Measurements from ENCODE around the gene ACLY.

The ACLY gene

DNA sequence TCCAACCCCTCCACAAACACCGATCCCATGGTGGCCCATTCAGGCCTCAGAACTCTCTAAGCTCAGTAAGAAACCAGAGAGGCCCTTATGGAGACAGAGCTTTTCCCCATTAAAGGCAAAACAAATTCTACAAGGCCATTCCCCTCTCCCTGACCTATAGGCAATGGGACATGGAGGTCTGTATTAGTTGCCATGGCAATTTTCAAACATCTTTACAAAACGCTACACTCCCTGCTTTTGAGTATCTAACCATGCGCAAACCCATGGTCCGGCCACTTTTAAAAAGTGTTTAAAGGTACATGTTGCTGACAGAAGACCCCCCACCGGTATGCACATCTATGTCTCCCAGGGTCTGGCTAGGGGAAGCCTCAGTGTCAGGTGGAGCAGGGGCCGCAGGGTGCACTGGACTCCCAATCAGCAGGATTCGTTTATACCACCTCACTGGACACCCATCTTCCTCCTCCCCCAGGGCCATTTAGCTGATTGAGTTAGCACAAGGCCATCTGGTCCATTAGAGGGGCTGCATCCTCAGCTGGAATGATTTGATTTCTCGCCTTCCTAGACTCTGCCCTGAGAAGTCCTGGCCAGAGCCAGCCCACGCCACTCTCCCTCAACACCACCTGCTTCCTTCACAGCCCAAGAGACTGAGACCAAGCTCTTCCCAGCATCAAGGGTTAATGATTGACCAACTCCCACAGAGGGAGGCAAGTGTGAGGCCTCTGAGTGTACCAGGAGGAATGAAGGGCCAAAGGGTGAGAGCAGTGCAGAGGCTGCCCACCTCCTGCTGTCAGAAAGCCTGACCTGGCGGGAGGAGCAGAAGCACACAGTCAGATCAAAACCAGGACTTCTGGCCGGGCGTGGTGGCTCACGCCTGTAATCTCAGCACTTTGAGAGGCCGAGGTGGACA, 10.9 kb downstream of the ACLY start:
- DNase-seq: no peak
- Mint-ChIP-seq H3K27ac (no peak overlapping the region), H3K27me3 (no peaks in the 10 kb centered on the region), H3K4me3 (no peak overlapping the region), H3K4me1 (no peaks in the 10 kb centered on the region), H3K36me3 (ENCODE audit: low read depth) (peaks cover 60% of the 10 kb centered on the region), H3K9me3 (no peaks in the 10 kb centered on the region)
- ATAC-seq: no peak

DNA sequence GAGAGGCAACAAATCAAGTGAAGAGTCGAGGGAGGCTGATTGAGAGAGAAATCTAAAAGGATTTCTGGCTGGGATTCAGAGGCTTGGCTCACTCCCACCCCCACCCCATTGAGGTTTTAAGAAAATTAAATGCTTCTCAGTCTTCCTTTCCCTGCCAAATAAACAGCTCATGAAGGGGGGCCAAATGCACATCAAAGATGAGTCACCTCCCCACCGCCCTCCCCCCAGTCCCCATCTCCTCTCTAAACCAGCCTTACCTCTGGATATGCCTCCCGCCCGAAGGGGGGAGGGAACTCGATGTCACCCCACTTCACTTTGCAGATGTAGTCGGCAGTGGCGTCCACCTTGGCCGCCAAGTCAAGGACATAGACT, 11.6 kb downstream of the ACLY start:
- ATAC-seq (no peak), DNase-seq (no peak)
- Mint-ChIP-seq H3K27me3 (no peaks in the 10 kb centered on the region), H3K36me3 (ENCODE audit: low read depth) (peaks cover 54% of the 10 kb centered on the region), H3K4me3 (no peak overlapping the region), H3K4me1 (no peaks in the 10 kb centered on the region), H3K27ac (no peak overlapping the region), H3K9me3 (no peaks in the 10 kb centered on the region)

DNA sequence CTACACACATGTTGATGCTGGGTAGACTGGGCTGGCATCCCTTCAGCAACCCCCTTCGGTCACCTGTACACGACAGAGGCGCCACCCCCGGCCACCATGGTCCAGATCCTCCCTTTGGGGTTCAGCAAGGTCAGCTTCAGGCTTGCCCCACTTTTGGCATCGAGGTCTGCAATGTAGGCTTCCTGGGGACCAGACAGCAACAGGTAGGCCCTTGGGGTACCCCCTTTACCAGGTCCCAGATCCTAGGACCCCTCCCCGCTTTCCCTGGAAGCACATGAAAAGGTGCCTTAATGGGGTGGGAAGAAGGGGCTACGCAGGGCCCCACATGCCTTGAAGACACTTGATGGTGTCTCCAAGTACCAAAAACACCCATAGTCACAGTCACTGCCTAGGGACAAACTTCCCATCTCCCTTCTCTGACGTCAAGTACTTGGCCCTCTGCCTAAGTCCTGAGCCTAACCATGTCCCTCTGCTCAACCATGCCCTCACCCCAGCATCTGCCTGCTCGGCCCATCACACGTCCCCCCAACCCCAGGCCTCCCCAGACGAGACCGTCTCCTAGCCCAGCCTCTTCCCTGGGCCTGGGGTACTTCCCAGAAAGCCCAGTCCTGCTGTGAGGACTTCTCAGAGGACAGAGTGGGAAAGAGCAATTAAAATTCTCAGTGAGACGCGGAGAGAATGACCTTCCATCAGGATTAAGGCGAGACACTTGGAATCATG, 12.1 kb downstream of the ACLY start:
- no peaks in the 10 kb centered on the region for H3K27me3 Mint-ChIP-seq

DNA sequence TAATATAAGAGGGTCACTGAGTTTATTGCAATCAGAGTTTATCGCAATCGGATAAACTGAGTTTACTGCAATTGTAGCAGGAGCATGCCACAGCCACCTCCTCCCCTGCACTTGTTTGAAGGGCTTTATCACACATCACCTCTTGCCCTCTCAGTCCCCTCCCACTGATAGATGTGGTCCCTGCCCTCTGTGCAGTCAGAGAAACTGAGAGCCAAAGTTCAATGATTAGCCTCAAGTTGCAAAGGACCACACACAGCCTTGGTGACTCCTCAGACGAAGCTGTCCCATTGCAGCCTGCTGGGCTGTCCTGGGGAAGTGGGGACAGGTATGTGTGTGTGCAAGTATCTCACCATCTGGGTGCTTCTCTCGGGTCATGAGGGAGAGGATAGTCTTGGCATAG, 13.6 kb downstream of the ACLY start:
- Mint-ChIP-seq H3K36me3 (ENCODE audit: low read depth) (peaks cover 59% of the 10 kb centered on the region), H3K27ac (no peak overlapping the region)

More for the DNA sequence above, 12.1 kb downstream of the ACLY start:
- no peak overlapping the region for H3K4me3 Mint-ChIP-seq
- H3K9me3 Mint-ChIP-seq: no peaks in the 10 kb centered on the region
- ATAC-seq: no peak
- DNase-seq: no peak
- peaks cover 59% of the 10 kb centered on the region for H3K36me3 Mint-ChIP-seq (ENCODE audit: low read depth)
- H3K27ac Mint-ChIP-seq: no peak overlapping the region
- no peaks in the 10 kb centered on the region for H3K4me1 Mint-ChIP-seq

DNA sequence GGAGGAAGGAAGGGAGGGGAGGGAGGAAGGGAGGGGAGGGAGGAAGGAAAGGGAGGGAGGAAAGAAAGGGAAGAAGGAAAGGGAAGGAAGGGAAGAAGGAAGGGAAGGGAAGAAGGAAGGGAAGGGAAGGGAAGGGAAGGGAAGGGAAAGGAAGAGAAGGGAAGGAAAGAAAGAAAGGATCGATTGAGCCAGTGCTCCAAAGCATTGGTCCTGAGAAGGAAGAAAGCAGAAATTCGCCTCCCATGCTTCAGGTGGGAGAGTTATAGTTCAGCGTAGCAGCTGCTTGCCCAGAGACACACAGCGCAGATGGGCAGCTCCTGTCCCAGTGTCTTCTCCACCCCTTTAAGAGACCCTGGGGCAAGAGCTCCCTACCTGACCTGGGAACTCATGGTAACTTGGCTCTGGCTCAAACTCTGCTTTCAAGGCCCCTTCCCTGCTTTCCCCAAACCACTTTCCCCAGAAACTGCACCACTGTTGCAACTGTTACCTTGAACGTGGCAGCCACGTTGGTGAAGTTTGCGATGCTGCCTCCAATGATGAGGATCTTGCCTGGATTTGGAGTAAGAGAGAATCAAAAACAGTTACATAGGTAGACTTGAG, 14.4 kb downstream of the ACLY start:
- H3K9me3 Mint-ChIP-seq: no peaks in the 10 kb centered on the region
- H3K36me3 Mint-ChIP-seq (ENCODE audit: low read depth): peaks cover 55% of the 10 kb centered on the region
- H3K4me1 Mint-ChIP-seq: no peaks in the 10 kb centered on the region
- DNase-seq: no peak
- no peak overlapping the region for H3K27ac Mint-ChIP-seq
- no peaks in the 10 kb centered on the region for H3K27me3 Mint-ChIP-seq
- no peak for ATAC-seq
- no peak overlapping the region for H3K4me3 Mint-ChIP-seq

More for the DNA sequence above, 13.6 kb downstream of the ACLY start:
- DNase-seq (no peak), ATAC-seq (no peak)
- H3K4me1 Mint-ChIP-seq: no peaks in the 10 kb centered on the region
- H3K9me3 Mint-ChIP-seq: no peaks in the 10 kb centered on the region
- H3K27me3 Mint-ChIP-seq: no peaks in the 10 kb centered on the region
- no peak overlapping the region for H3K4me3 Mint-ChIP-seq

DNA sequence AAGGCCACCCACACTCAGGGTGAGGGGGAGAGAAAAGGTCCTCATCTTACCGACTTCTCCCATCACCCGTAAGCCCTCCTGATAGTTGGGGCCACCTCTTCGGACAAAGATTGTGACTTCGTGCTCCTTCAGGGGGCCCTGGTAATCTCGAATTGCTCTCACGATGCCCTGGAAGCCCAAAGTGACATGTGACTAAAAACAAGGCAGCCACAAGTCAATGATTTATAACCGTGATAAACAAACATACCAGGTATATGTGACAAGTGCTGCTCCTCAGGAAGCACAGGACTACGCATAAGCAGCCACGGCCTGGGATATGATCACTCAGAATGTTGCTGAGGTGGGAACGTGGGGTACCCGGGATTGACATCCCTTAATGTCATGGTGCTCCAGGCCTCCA, 17.1 kb downstream of the ACLY start:
- H3K27me3 Mint-ChIP-seq: no peaks in the 10 kb centered on the region
- H3K9me3 Mint-ChIP-seq: no peaks in the 10 kb centered on the region
- DNase-seq (no peak), ATAC-seq (no peak)
- H3K4me1 Mint-ChIP-seq: no peaks in the 10 kb centered on the region
- H3K4me3 Mint-ChIP-seq: no peak overlapping the region
- H3K36me3 Mint-ChIP-seq (ENCODE audit: low read depth): peaks cover 58% of the 10 kb centered on the region
- no peak overlapping the region for H3K27ac Mint-ChIP-seq

DNA sequence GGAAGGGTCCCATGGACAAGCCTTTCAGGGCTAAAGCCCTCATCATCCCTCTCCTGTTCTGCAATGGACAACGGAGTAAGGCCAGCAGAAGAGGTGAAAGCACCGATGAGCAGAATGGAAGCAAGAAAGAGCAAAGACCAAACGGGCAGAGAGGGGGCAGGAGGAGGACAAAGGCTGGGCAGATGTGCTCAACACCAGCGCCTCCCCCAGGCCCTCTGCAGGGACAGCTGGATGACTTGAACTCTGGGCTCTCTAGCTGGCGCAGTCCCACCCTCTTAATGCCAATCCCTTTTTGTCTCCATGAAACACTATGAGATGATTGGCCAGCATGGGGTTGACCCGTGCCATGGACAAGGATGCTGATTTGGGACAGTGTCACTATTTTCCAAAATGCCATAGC, 22.0 kb downstream of the ACLY start:
- ATAC-seq (no peak), DNase-seq (no peak)
- no peaks in the 10 kb centered on the region for H3K9me3 Mint-ChIP-seq
- no peaks in the 10 kb centered on the region for H3K27me3 Mint-ChIP-seq
- H3K4me3 Mint-ChIP-seq: no peak overlapping the region
- no peaks in the 10 kb centered on the region for H3K4me1 Mint-ChIP-seq
- peaks cover 67% of the 10 kb centered on the region for H3K36me3 Mint-ChIP-seq (ENCODE audit: low read depth)
- no peak overlapping the region for H3K27ac Mint-ChIP-seq

DNA sequence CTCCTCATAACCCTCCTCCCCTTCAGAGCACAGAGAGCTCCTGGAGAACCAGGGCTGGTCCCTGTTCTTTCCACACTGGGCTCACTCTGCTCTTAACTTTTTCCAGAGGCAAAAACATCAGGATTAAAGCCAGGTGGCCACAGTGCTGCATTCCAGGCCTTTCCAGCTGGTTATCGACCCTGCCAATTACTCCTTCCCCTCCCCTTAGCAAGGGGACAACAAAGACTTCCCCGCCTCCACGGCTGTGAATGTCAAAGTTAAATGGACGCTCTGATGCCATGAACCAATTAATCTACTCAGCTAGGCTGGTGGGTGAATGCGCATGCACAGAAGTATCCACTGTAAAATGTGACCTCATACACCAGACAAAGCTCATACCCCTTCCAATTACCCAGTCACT, 23.1 kb downstream of the ACLY start:
- ATAC-seq (no peak), DNase-seq (no peak)
- Mint-ChIP-seq H3K9me3 (no peaks in the 10 kb centered on the region), H3K4me3 (no peak overlapping the region), H3K4me1 (no peaks in the 10 kb centered on the region), H3K27ac (no peak overlapping the region), H3K27me3 (no peaks in the 10 kb centered on the region), H3K36me3 (ENCODE audit: low read depth) (peaks cover 60% of the 10 kb centered on the region)

DNA sequence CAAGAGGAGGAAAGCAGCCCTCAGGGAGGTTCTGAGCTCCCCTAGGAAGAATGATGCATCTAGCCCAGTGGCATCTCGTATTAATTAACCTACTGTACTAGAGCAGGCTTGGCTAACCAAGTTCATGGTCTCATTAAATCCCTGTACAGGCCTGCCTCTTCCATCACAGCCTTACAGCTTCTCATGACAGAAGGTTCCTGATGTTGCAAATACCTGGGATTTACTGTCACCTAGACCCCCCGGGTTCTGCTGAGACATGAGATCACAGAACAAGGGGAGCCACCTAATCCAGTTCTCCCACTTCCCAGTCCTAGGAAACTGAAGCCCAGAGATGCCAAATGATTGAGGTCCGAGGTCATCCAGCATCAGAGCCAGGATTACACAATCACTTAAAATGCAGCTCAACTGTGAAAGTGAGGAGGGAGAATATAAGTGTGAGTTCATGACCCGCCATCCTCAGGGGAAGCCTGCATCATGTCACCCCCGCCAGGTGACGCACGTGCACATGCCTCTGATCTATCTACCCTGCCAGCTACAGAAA, 23.9 kb downstream of the ACLY start:
- Mint-ChIP-seq H3K27ac (no peak overlapping the region), H3K4me3 (no peak overlapping the region), H3K27me3 (no peaks in the 10 kb centered on the region), H3K4me1 (no peaks in the 10 kb centered on the region), H3K36me3 (ENCODE audit: low read depth) (peaks cover 59% of the 10 kb centered on the region), H3K9me3 (no peaks in the 10 kb centered on the region)
- ATAC-seq (no peak), DNase-seq (no peak)

DNA sequence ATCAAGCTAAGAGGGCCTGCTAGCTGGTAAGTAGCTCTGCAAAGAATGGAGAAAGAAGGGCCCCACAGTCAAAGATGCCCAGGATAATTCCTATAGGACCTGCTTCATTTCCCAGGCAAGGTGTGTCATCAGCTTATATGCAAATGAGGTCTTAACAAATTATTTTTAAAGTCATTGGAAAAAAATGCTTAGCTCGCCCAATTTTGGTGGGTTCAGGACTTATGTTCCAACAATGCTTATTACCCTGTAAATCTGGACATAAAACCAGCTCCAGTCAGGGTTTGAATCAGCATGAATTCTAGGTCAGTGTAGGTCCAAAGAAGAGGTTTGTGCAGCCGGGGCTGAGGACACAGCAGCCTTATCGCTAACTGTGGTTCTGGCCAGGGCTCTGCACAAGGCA, 25.4 kb downstream of the ACLY start:
- H3K4me1 Mint-ChIP-seq: no peaks in the 10 kb centered on the region
- no peaks in the 10 kb centered on the region for H3K9me3 Mint-ChIP-seq
- H3K27me3 Mint-ChIP-seq: no peaks in the 10 kb centered on the region
- peaks cover 53% of the 10 kb centered on the region for H3K36me3 Mint-ChIP-seq (ENCODE audit: low read depth)
- H3K27ac Mint-ChIP-seq: no peak overlapping the region
- DNase-seq (no peak), ATAC-seq (no peak)
- no peak overlapping the region for H3K4me3 Mint-ChIP-seq

DNA sequence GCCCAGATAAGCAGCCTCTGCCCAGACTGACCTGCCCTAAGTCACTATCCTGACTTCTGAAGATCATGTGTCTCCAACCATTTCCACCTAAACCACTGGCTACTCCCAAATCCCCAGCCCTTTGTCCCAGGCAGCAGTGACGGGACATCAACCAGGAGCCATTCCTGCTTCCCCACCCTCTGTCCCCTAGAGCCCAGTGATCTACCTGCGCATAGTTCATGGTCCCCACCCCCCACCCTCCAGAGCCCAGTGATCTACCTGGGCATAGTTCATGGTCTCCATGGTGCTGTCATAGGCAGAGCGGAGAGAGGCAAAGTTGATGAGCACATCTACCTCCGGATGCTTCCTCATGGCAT, 26.8 kb downstream of the ACLY start:
- Mint-ChIP-seq H3K9me3 (no peaks in the 10 kb centered on the region), H3K27me3 (no peaks in the 10 kb centered on the region), H3K4me1 (no peaks in the 10 kb centered on the region), H3K36me3 (ENCODE audit: low read depth) (peaks cover 55% of the 10 kb centered on the region), H3K27ac (no peak overlapping the region), H3K4me3 (no peak overlapping the region)
- DNase-seq (no peak), ATAC-seq (no peak)

DNA sequence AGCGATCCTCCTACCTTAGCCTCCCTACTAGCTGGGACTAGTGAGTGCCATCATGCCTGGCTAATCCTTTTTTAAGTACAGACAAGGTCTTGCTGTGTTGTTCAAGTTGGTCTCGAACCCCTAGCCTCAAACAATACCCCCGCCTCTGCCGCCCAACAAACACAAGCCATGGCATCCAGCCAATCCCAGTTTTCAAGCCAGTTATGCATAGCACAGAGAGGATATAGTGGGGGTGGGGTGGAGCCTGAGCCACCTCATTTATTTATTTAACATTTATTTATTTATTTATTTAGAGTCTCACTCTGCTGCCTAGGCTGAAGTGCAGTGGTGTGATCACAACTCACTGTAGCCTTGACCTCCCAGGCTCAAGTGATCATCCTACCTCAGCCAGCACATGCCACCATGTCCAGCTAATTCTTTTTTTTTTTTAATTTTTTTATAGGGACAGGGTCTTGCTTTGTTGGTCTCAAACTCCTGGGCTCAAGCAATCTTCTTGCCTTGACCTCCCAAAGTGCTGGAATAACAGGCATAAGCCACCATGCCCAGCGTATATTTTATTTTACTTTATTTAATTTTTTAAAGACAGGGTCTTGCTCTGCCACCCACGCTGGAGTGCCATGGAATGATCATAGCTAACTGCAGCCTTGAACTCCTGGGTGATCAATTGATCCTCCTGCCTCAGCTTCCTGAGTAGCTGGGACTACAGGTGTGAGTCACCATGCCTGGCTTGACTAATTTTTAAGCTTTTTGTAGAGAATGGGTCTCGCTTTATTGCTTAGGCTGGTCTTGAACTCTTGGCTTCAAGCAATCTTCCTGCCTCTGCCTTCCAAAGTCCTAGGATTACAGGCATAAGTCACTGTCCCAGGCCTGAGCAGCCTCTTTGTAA, 27.4 kb downstream of the ACLY start:
- no peak for ATAC-seq
- Mint-ChIP-seq H3K27ac (no peak overlapping the region), H3K36me3 (ENCODE audit: low read depth) (peaks cover 52% of the 10 kb centered on the region), H3K27me3 (no peaks in the 10 kb centered on the region), H3K4me1 (no peaks in the 10 kb centered on the region), H3K4me3 (no peak overlapping the region), H3K9me3 (no peaks in the 10 kb centered on the region)
- no peak for DNase-seq

DNA sequence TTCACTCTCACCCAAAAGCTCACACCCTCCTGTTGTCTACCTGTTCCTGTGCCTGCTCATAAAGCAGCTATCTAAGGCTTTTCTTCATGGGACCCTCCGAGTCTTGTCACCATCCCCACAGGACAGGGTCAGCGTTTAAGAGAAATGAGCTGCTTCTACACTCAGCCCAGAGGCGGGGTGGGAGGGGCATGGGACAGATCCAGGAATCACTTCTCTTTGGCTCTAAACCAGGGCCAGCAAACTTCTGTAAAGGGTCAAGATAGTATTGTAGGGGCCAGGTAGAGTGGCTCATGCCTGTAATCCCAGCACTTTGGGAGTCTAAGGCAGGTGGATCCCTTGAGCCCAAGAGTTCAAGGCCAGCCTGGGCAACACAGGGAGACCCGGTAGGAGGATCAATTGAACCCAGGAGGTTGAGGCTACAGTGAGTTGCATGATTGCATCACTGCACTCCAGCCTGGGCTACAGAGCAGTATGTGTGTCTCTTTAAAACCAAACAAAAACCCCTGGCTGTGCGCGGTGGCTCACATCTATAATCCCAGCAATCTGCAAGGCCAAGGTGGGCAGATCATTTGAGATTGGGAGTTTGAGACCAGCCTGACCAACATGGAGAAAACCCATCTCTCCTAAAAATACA, 30.3 kb downstream of the ACLY start:
- H3K9me3 Mint-ChIP-seq: no peaks in the 10 kb centered on the region
- peaks cover 58% of the 10 kb centered on the region for H3K36me3 Mint-ChIP-seq (ENCODE audit: low read depth)
- ATAC-seq (no peak), DNase-seq (no peak)
- H3K27ac Mint-ChIP-seq: no peak overlapping the region
- H3K27me3 Mint-ChIP-seq: no peaks in the 10 kb centered on the region
- H3K4me3 Mint-ChIP-seq: no peak overlapping the region
- H3K4me1 Mint-ChIP-seq: no peaks in the 10 kb centered on the region

DNA sequence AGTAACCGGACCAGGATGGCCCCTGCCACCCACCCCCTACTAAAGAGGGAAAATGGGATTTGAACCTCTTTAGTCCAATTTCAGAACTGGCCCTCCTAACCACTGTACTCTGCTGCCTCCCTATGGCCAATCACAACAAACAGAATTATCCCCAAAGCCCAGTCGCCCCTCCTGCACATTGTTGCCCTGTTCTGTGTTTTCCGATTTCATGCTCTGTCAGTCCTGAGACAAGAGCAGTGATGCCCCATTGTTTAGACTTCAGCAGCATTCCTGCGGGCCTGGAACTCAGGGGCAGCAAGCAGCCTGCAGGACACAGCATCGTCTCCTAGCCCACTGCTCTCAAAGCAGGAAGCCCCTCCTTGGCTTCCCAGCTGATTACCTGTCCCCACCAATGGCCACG, 33.0 kb downstream of the ACLY start:
- DNase-seq: no peak
- Mint-ChIP-seq H3K27me3 (no peaks in the 10 kb centered on the region), H3K36me3 (ENCODE audit: low read depth) (peaks cover 56% of the 10 kb centered on the region), H3K4me3 (no peak overlapping the region), H3K4me1 (no peaks in the 10 kb centered on the region), H3K9me3 (no peaks in the 10 kb centered on the region), H3K27ac (no peak overlapping the region)
- no peak for ATAC-seq

All from activated naive CD8-positive, alpha-beta T cell treated with anti-CD3 and anti-CD28 coated beads, Interleukin-2, amount 50 U/mL, for 24 hours (primary cell).